ENCODE results near the gene DAG1.

The DAG1 gene

GRCh38 chr3:49519296-49519695, 49.2 kb downstream of the DAG1 start:
- DNase-seq = no peak

- no peak for DNase-seq
Measured at GRCh38 chr3:49519916-49520385, 49.9 kb downstream of the DAG1 start.

- DNase-seq = no peak
Measured at GRCh38 chr3:49523756-49524747, 54.0 kb downstream of the DAG1 start.

GRCh38 chr3:49529567-49529966, 59.5 kb downstream of the DAG1 start:
- DNase-seq = no peak

- DNase-seq = no peak
Measured at GRCh38 chr3:49530231-49530630, 60.2 kb downstream of the DAG1 start.

- DNase-seq = no peak
Measured at GRCh38 chr3:49530701-49531100, 60.6 kb downstream of the DAG1 start.

GRCh38 chr3:49531218-49531617, 61.2 kb downstream of the DAG1 start:
- DNase-seq = no peak

- DNase-seq = no peak
Measured at GRCh38 chr3:49531715-49532114, 61.6 kb downstream of the DAG1 start.

- no peak for DNase-seq
Measured at GRCh38 chr3:49533031-49533430, 63.0 kb downstream of the DAG1 start.

GRCh38 chr3:49533786-49534519, 63.9 kb downstream of the DAG1 start:
- no peak for DNase-seq

GRCh38 chr3:49534581-49535441, 64.7 kb downstream of the DAG1 start:
- no peak for DNase-seq

- no peak for DNase-seq
Measured at GRCh38 chr3:49535971-49536874, 66.2 kb downstream of the DAG1 start.

GRCh38 chr3:49536875-49537533, 66.9 kb downstream of the DAG1 start:
- no peak for DNase-seq

GRCh38 chr3:49539659-49540560, 69.8 kb downstream of the DAG1 start:
- DNase-seq = peak; percentile 79 to 91 (median 86)

- no peak for DNase-seq
Measured at GRCh38 chr3:49552087-49552486, 82.0 kb downstream of the DAG1 start.

GRCh38 chr3:49553324-49553691, 83.2 kb downstream of the DAG1 start:
- DNase-seq = no peak

GRCh38 chr3:49553692-49554632, 83.9 kb downstream of the DAG1 start, which contains the start of gene BSN:
BSN (plus strand) TSS chr3:49554477; CDS start chr3:49554603, 126 bp downstream.
- peak; percentile 54 to 75 (median 66) for DNase-seq

GRCh38 chr3:49554633-49555265, 84.7 kb downstream of the DAG1 start:
- peak; percentile 27 to 44 (median 36) for DNase-seq

All from activated CD4-positive, CD25-positive, alpha-beta regulatory T cell (primary cell).